Fibroblast of the aortic adventitia (primary cell): ENCODE data around the gene SCN5A. TPM values are rescaled to one million over a fixed set of nuclear protein-coding genes. Genes with fewer than 3 reads are reported as not detected.

Source experiments
- DNase-seq: peaks from one replicate; pipeline ENCODE4 v3.0.0-alpha.2; 2010; ENCODE audit warnings: low read depth
- H3K4me3 ChIP-seq: 2 replicates; pipeline ENCODE4 v1.5.1; 2011; ENCODE audit warnings: low read depth, mild to moderate bottlenecking, control low read depth, low read length, moderate library complexity
- CTCF ChIP-seq: IDR thresholded peaks from 2 replicates; pipeline ENCODE4 v1.5.1; 2011; ENCODE audit warnings: mild to moderate bottlenecking, low read length, control low read depth, inconsistent platforms; ENCODE audit not compliant: insufficient read depth
- total RNA-seq: library from RNA; depleted of rRNA; stranded (reverse); fragments of >200 nt; gene quantifications from 2 replicates; pipeline ENCODE4 v1.2.3, GENCODE V29; 2012; ENCODE audit warnings: low replicate concordance

The SCN5A gene
- total RNA-seq, 1 donor, result 0.99 TPM

- H3K4me3 ChIP-seq, result no peak overlapping the region
- TF ChIP-seq CTCF, result no peak
- DNase-seq, result no peak
Observed at GRCh38 chr3:38644016-38644661, 5.3 kb downstream of the SCN5A start.

- no peak for DNase-seq
- TF ChIP-seq CTCF, result no peak
- H3K4me3 ChIP-seq, result no peak overlapping the region
Observed at GRCh38 chr3:38643592-38643991, 5.9 kb downstream of the SCN5A start.

- no peak overlapping the region for H3K4me3 ChIP-seq
- TF ChIP-seq CTCF, result no peak
- DNase-seq, result no peak
Observed at GRCh38 chr3:38643090-38643489, 6.4 kb downstream of the SCN5A start.

GRCh38 chr3:38641461-38642110, 7.9 kb downstream of the SCN5A start:
- H3K4me3 ChIP-seq, result no peak overlapping the region
- DNase-seq, result no peak
- no peak for TF ChIP-seq CTCF

- DNase-seq, result no peak
Observed at GRCh38 chr3:38640661-38641452, 8.6 kb downstream of the SCN5A start.

GRCh38 chr3:38638354-38638753, 11.1 kb downstream of the SCN5A start:
- TF ChIP-seq CTCF, result no peak
- no peak overlapping the region for H3K4me3 ChIP-seq
- no peak for DNase-seq

More at GRCh38 chr3:38640661-38641452, 8.6 kb downstream of the SCN5A start:
- no peak overlapping the region for H3K4me3 ChIP-seq
- TF ChIP-seq CTCF, result no peak
